HEK293 (cell line): ENCODE data around the gene RNF144B.

Experiments
- CTCF ChIA-PET: fragments of 350-600 bp; formaldehyde crosslinking; extraction: SDS; loops from one replicate; lab custom pipeline; 2021; ENCODE audit warnings: antibody characterized with exemption; lab: Yijun Ruan, JAX
- POLR2A ChIA-PET: fragments of 300-600 bp; formaldehyde crosslinking; extraction: SDS; loops from one replicate; lab custom pipeline; 2020; ENCODE audit warnings: antibody characterized with exemption, inconsistent platforms; lab: Yijun Ruan, JAX
- H3K27ac ChIP-seq: fragments of 200-500 bp; sonication (Bioruptor generic); 2 replicates; pipeline ENCODE4 v1.5.1; 2014; ENCODE audit warnings: low read depth, low read length, control low read depth, inconsistent platforms; ENCODE audit errors: extremely low read depth
- H3K36me3 ChIP-seq, 2 experiments: fragments of 200-500 bp in 1 of 2; sonication (Bioruptor generic) in 1 of 2; 1 replicate in 1 of 2; 2 replicates in 1 of 2; pipeline ENCODE4 v1.5.1; 2014 to 2017; ENCODE audit warnings: inconsistent platforms in 2 of 2, low read length in 2 of 2; ENCODE audit not compliant: control insufficient read depth in 2 of 2, insufficient read depth in 1 of 2
- H3K4me1 ChIP-seq: fragments of 200-500 bp; sonication (Bioruptor generic); 2 replicates; pipeline ENCODE4 v1.5.1; 2014; ENCODE audit warnings: mild to moderate bottlenecking, low read length, inconsistent platforms; ENCODE audit not compliant: control insufficient read depth, insufficient read depth
- H3K4me3 ChIP-seq: 2 replicates; pipeline ENCODE4 v1.5.1; 2011; ENCODE audit warnings: low read depth, mild to moderate bottlenecking, control low read depth, low read length, moderate library complexity
- H3K9me3 ChIP-seq: fragments of 200-500 bp; sonication (Bioruptor generic); 2 replicates; pipeline ENCODE4 v1.5.1; 2014; ENCODE audit warnings: low read depth, low read length, inconsistent platforms; ENCODE audit not compliant: control insufficient read depth, insufficient read depth
- FEZF1 ChIP-seq: fragments of 450-650 bp; formaldehyde crosslinking; IDR thresholded peaks from 2 replicates; pipeline ENCODE4 v1.5.1; 2016; ENCODE audit warnings: missing biosample characterization, missing genetic modification characterization
- GFI1B ChIP-seq: fragments of 450-650 bp; formaldehyde crosslinking; IDR thresholded peaks from 2 replicates; pipeline ENCODE4 v1.5.1; 2016; ENCODE audit warnings: missing biosample characterization, missing genetic modification characterization
- GLIS2 ChIP-seq: fragments of 450-650 bp; formaldehyde crosslinking; IDR thresholded peaks from 2 replicates; pipeline ENCODE4 v1.5.1; 2016; ENCODE audit warnings: missing biosample characterization, missing genetic modification characterization
- HOXA7 ChIP-seq: sonication (generic); formaldehyde crosslinking; IDR thresholded peaks from 2 replicates; pipeline ENCODE4 v1.8.1; 2022; ENCODE audit warnings: missing genetic modification reagents, borderline replicate concordance
- RBAK ChIP-seq: fragments of 450-650 bp; formaldehyde crosslinking; IDR thresholded peaks from 2 replicates; pipeline ENCODE4 v1.5.1; 2016; ENCODE audit warnings: missing biosample characterization, missing genetic modification characterization
- ZBTB20 ChIP-seq: fragments of 450-650 bp; formaldehyde crosslinking; IDR thresholded peaks from 2 replicates; pipeline ENCODE4 v1.5.1; 2016; ENCODE audit warnings: missing biosample characterization, missing genetic modification characterization
- ZBTB49 ChIP-seq: fragments of 450-650 bp; formaldehyde crosslinking; IDR thresholded peaks from 2 replicates; pipeline ENCODE4 v1.5.1; 2016; ENCODE audit warnings: missing biosample characterization, missing genetic modification characterization, low read depth
- ZBTB7A ChIP-seq: fragments of 450-650 bp; formaldehyde crosslinking; IDR thresholded peaks from 2 replicates; pipeline ENCODE4 v1.5.1; 2016; ENCODE audit warnings: low read depth, missing biosample characterization, missing genetic modification characterization
- ZFP37 ChIP-seq: fragments of 450-650 bp; formaldehyde crosslinking; IDR thresholded peaks from 2 replicates; pipeline ENCODE4 v1.5.1; 2016; ENCODE audit warnings: missing biosample characterization, missing genetic modification characterization
- ZNF121 ChIP-seq: fragments of 450-650 bp; formaldehyde crosslinking; IDR thresholded peaks from 2 replicates; pipeline ENCODE4 v1.5.1; 2016; ENCODE audit warnings: missing biosample characterization, missing genetic modification characterization
- ZNF16 ChIP-seq: fragments of 450-650 bp; formaldehyde crosslinking; IDR thresholded peaks from 2 replicates; pipeline ENCODE4 v1.5.1; 2016; ENCODE audit warnings: low read depth, missing biosample characterization, missing genetic modification characterization
- ZNF202 ChIP-seq: fragments of 450-650 bp; formaldehyde crosslinking; IDR thresholded peaks from 2 replicates; pipeline ENCODE4 v1.5.1; 2016; ENCODE audit warnings: missing biosample characterization, missing genetic modification characterization, borderline replicate concordance
- ZNF335 ChIP-seq: fragments of 450-650 bp; formaldehyde crosslinking; conservative IDR thresholded peaks from 2 replicates; pipeline ENCODE4 v1.5.1; 2016; ENCODE audit warnings: missing biosample characterization, missing genetic modification characterization
- ZNF488 ChIP-seq: fragments of 450-650 bp; formaldehyde crosslinking; IDR thresholded peaks from 2 replicates; pipeline ENCODE4 v1.5.1; 2016; ENCODE audit warnings: missing biosample characterization, missing genetic modification characterization
- ZNF548 ChIP-seq: fragments of 450-650 bp; formaldehyde crosslinking; IDR thresholded peaks from 2 replicates; pipeline ENCODE4 v1.5.1; 2016; ENCODE audit warnings: missing biosample characterization, missing genetic modification characterization
- ZNF639 ChIP-seq: fragments of 450-650 bp; formaldehyde crosslinking; IDR thresholded peaks from 2 replicates; pipeline ENCODE4 v1.5.1; 2016; ENCODE audit warnings: missing biosample characterization, missing genetic modification characterization
- ZNF677 ChIP-seq: fragments of 450-650 bp; IDR thresholded peaks from 2 replicates; pipeline ENCODE4 v1.5.0; 2018; ENCODE audit warnings: missing biosample characterization, mild to moderate bottlenecking, missing genetic modification characterization, moderate library complexity
- ZNF785 ChIP-seq: fragments of 450-650 bp; formaldehyde crosslinking; IDR thresholded peaks from 2 replicates; pipeline ENCODE4 v1.5.1; 2016; ENCODE audit warnings: missing biosample characterization, missing genetic modification characterization
- ZNF792 ChIP-seq: fragments of 450-650 bp; formaldehyde crosslinking; IDR thresholded peaks from 2 replicates; pipeline ENCODE4 v1.5.1; 2016; ENCODE audit warnings: missing biosample characterization, missing genetic modification characterization

RNF144B gene

GRCh38 chr6:18498408-18498807 lies 111.3 kb downstream of the RNF144B start:
- Histone ChIP-seq H3K4me3 (no peak overlapping the region), H3K27ac (no peak overlapping the region), H3K4me1 (no peaks in the 10 kb centered on the region), H3K9me3 (no peaks in the 10 kb centered on the region), H3K36me3 (no peaks in the 10 kb centered on the region)
- no peak for TF ChIP-seq ZNF677 (tag by site-specific recombination)
- no peak for TF ChIP-seq ZNF16
- TF ChIP-seq ZFP37 = no peak
- TF ChIP-seq ZNF785 (tag by site-specific recombination) = no peak
- no peak for TF ChIP-seq HOXA7 (CRISPR knock-in tag)
- CTCF ChIA-PET = interaction anchor here (0.7 kb wide), 1 partner anchor 1219 kb away, joined by 6 read pairs; no protein-coding TSS in a partner anchor
- POLR2A ChIA-PET = no interaction called here

GRCh38 chr6:18500921-18501662 lies 113.9 kb downstream of the RNF144B start:
- CTCF ChIA-PET = interaction anchor here (0.6 to 9.6 kb wide), 3 partner anchors 168 to 254 kb away, joined by 3 to 252 read pairs (median 5); no protein-coding TSS in a partner anchor
- H3K27ac ChIP-seq = no peak overlapping the region
- H3K36me3 ChIP-seq = no peaks in the 10 kb centered on the region
- no peak overlapping the region for H3K4me3 ChIP-seq
- TF ChIP-seq ZNF335 (tag by site-specific recombination) (no peak), ZNF121 (tag by site-specific recombination) (no peak), ZBTB7A (tag by site-specific recombination) (no peak), ZNF202 (tag by site-specific recombination) (no peak), ZBTB20 (no peak), GFI1B (no peak), GLIS2 (tag by site-specific recombination) (no peak), FEZF1 (tag by site-specific recombination) (no peak), ZNF639 (tag by site-specific recombination) (no peak), ZNF548 (no peak), ZNF792 (tag by site-specific recombination) (no peak), ZBTB49 (tag by site-specific recombination) (no peak), ZFP37 (no peak), RBAK (tag by site-specific recombination) (no peak), ZNF488 (tag by site-specific recombination) (no peak)
- TF ChIP-seq, all 188 proteins: peak for 0
- Histone ChIP-seq H3K9me3 (no peaks in the 10 kb centered on the region), H3K4me1 (no peaks in the 10 kb centered on the region)
- POLR2A ChIA-PET = no interaction called here
